Dermis microvascular lymphatic vessel endothelial cell (primary cell): ENCODE measurements around the gene HAPLN1. TPM values are rescaled to one million over a fixed set of nuclear protein-coding genes. Genes with fewer than 3 reads are reported as not detected.
A peak's percentile ranks its signal among the peaks of the same experiment; 100 is the strongest.

ENCODE experiments used
- DNase-seq, 2 donors: peaks; one replicate each; pipeline versions ENCODE4 v3.0.0 to v3.0.0-alpha.2; 2010; ENCODE audit warnings: low read depth in 2 of 2
- total RNA-seq: library from RNA; depleted of rRNA; stranded (reverse); fragments of >200 nt; gene quantifications from 2 replicates; pipeline ENCODE4 v1.2.1, GENCODE V29; 2014

Gene HAPLN1
- total RNA-seq, 1 donor from 2014 or later = not detected

- DNase-seq = no peak
Observed at GRCh38 chr5:83641946-83642345, 78.7 kb downstream of the HAPLN1 start.

GRCh38 chr5:83639911-83640310, 80.7 kb downstream of the HAPLN1 start:
- no peak for DNase-seq

GRCh38 chr5:83636156-83636555, 84.5 kb downstream of the HAPLN1 start:
- DNase-seq = no peak

GRCh38 chr5:83633285-83633684, 87.4 kb downstream of the HAPLN1 start:
- DNase-seq = no peak

GRCh38 chr5:83632874-83633273, 87.8 kb downstream of the HAPLN1 start:
- DNase-seq = peak in 1 of 2 donors; percentile 74

GRCh38 chr5:83628360-83628759, 92.3 kb downstream of the HAPLN1 start:
- no peak for DNase-seq

- DNase-seq = no peak
Observed at GRCh38 chr5:83614841-83615240, 105.8 kb downstream of the HAPLN1 start.

- peak in 1 of 2 donors; percentile 42 for DNase-seq
Observed at GRCh38 chr5:83608122-83608521, 112.5 kb downstream of the HAPLN1 start.

- DNase-seq = no peak
Observed at GRCh38 chr5:83595217-83595616, 125.4 kb downstream of the HAPLN1 start.

- no peak for DNase-seq
Observed at GRCh38 chr5:83590966-83591365, 129.7 kb downstream of the HAPLN1 start.

- no peak for DNase-seq
Observed at GRCh38 chr5:83589786-83590185, 130.9 kb downstream of the HAPLN1 start.

Other genes starting within 250 kb of the HAPLN1 start
- gene VCAN, start 249.1 kb downstream of the HAPLN1 start, total RNA-seq = 0.25 and 0.51 TPM in 2 replicates